Renal pelvis (tissue), 12 donors: ENCODE data around the gene LHFPL2. TPM values are rescaled to one million over a fixed set of nuclear protein-coding genes. Genes with fewer than 3 reads are reported as not detected.
"Not testable (repeated sequence)": the region's sequence is repeated elsewhere in the genome, so short reads cannot be mapped to it uniquely, and the experiment has no call there.

Experiments used
- DNase-seq: peaks from one replicate; pipeline ENCODE4 v3.0.0-alpha.2; 2013
- long read RNA-seq, 16 experiments: transcript quantifications; one replicate each; lab custom pipeline, GENCODE V29; 2026
- polyA plus RNA-seq, 3 donors: library from polyadenylated mRNA; unstranded; fragments of 120-200 nt; gene quantifications; one replicate each; pipeline ENCODE4 v1.2.1, GENCODE V29; 2013; ENCODE audit not compliant: insufficient read length in 3 of 3

The LHFPL2 gene
- polyA plus RNA-seq: 10 to 100 TPM; 44.7 to 47.7 (median 47.1) TPM
- long read RNA-seq, donor 1, full-length matches to known transcripts: 8 of 8 reads
- long read RNA-seq, donor 1, partial matches to known transcripts: 0 of 8 reads
- long read RNA-seq, donor 1, other reads (novel, unspliced or antisense): 0 of 8 reads
- long read RNA-seq, donor 2, full-length matches to known transcripts: 8 of 8 reads
- long read RNA-seq, donor 2, partial matches to known transcripts: 0 of 8 reads
- long read RNA-seq, donor 2, other reads (novel, unspliced or antisense): 0 of 8 reads
- long read RNA-seq, donor 3, full-length matches to known transcripts: 4 of 4 reads
- long read RNA-seq, donor 3, partial matches to known transcripts: 0 of 4 reads
- long read RNA-seq, donor 3, other reads (novel, unspliced or antisense): 0 of 4 reads
- long read RNA-seq, donor 4, full-length matches to known transcripts: 3 of 3 reads
- long read RNA-seq, donor 4, partial matches to known transcripts: 0 of 3 reads
- long read RNA-seq, donor 4, other reads (novel, unspliced or antisense): 0 of 3 reads
- long read RNA-seq, donor 5, full-length matches to known transcripts: 2 of 7 reads
- long read RNA-seq, donor 5, partial matches to known transcripts: 5 of 7 reads
- long read RNA-seq, donor 5, other reads (novel, unspliced or antisense): 0 of 7 reads
- long read RNA-seq, donor 6, full-length matches to known transcripts: 5 of 5 reads
- long read RNA-seq, donor 6, partial matches to known transcripts: 0 of 5 reads
- long read RNA-seq, donor 6, other reads (novel, unspliced or antisense): 0 of 5 reads
- long read RNA-seq, donor 7, full-length matches to known transcripts: 8 of 20 reads
- long read RNA-seq, donor 7, partial matches to known transcripts: 12 of 20 reads
- long read RNA-seq, donor 7, other reads (novel, unspliced or antisense): 0 of 20 reads
- long read RNA-seq, donor 8, full-length matches to known transcripts: 4 of 4 reads
- long read RNA-seq, donor 8, partial matches to known transcripts: 0 of 4 reads
- long read RNA-seq, donor 8, other reads (novel, unspliced or antisense): 0 of 4 reads
- long read RNA-seq, donor 9, full-length matches to known transcripts: 5 of 17 reads
- long read RNA-seq, donor 9, partial matches to known transcripts: 12 of 17 reads
- long read RNA-seq, donor 9, other reads (novel, unspliced or antisense): 0 of 17 reads
- long read RNA-seq, donor 10, full-length matches to known transcripts: 9 of 9 reads
- long read RNA-seq, donor 10, partial matches to known transcripts: 0 of 9 reads
- long read RNA-seq, donor 10, other reads (novel, unspliced or antisense): 0 of 9 reads
- long read RNA-seq, donor 11, full-length matches to known transcripts: 6 of 14 reads
- long read RNA-seq, donor 11, partial matches to known transcripts: 8 of 14 reads
- long read RNA-seq, donor 11, other reads (novel, unspliced or antisense): 0 of 14 reads
- long read RNA-seq, donor 12, full-length matches to known transcripts: 17 of 17 reads
- long read RNA-seq, donor 12, partial matches to known transcripts: 0 of 17 reads
- long read RNA-seq, donor 12, other reads (novel, unspliced or antisense): 0 of 17 reads
- long read RNA-seq, donor 13, full-length matches to known transcripts: 2 of 2 reads
- long read RNA-seq, donor 13, partial matches to known transcripts: 0 of 2 reads
- long read RNA-seq, donor 13, other reads (novel, unspliced or antisense): 0 of 2 reads
- long read RNA-seq, donor 14, full-length matches to known transcripts: 11 of 24 reads
- long read RNA-seq, donor 14, partial matches to known transcripts: 13 of 24 reads
- long read RNA-seq, donor 14, other reads (novel, unspliced or antisense): 0 of 24 reads
- long read RNA-seq, donor 15, full-length matches to known transcripts: 3 of 3 reads
- long read RNA-seq, donor 15, partial matches to known transcripts: 0 of 3 reads
- long read RNA-seq, donor 15, other reads (novel, unspliced or antisense): 0 of 3 reads
- long read RNA-seq, donor 16, full-length matches to known transcripts: 5 of 5 reads
- long read RNA-seq, donor 16, partial matches to known transcripts: 0 of 5 reads
- long read RNA-seq, donor 16, other reads (novel, unspliced or antisense): 0 of 5 reads

- peak; percentile 89 for DNase-seq
Measured at GRCh38 chr5:78648359-78649210, at the start of gene LHFPL2. TSS of gene LHFPL2 (minus strand) at chr5:78648772. CDS start at chr5:78510213, 138,559 bp downstream.

GRCh38 chr5:78696637-78697036 lies 48.1 kb upstream of the LHFPL2 start:
- DNase-seq: no peak

DNA sequence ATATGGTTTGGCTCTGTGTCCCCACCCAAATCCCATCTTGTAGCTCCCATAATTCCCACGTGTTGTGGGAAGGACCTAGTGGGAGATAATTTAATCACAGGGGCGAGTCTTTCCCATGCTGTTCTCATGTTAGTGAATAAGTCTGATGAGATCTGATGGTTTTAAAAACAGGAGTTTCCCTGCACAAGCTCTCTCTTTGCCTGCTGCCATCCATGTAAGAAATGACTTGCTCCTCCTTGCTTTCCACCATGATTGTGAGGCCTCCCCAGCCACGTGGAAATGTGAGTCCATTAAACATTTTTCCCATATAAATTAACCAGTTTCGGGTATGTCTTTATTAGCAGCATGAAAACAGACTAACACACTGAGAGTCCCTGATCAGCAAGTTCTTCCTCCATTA lies 47.5 kb upstream of the LHFPL2 start:
- not testable (repeated sequence) for DNase-seq

GRCh38 chr5:78693339-78693738 lies 44.8 kb upstream of the LHFPL2 start:
- DNase-seq: no peak

DNA sequence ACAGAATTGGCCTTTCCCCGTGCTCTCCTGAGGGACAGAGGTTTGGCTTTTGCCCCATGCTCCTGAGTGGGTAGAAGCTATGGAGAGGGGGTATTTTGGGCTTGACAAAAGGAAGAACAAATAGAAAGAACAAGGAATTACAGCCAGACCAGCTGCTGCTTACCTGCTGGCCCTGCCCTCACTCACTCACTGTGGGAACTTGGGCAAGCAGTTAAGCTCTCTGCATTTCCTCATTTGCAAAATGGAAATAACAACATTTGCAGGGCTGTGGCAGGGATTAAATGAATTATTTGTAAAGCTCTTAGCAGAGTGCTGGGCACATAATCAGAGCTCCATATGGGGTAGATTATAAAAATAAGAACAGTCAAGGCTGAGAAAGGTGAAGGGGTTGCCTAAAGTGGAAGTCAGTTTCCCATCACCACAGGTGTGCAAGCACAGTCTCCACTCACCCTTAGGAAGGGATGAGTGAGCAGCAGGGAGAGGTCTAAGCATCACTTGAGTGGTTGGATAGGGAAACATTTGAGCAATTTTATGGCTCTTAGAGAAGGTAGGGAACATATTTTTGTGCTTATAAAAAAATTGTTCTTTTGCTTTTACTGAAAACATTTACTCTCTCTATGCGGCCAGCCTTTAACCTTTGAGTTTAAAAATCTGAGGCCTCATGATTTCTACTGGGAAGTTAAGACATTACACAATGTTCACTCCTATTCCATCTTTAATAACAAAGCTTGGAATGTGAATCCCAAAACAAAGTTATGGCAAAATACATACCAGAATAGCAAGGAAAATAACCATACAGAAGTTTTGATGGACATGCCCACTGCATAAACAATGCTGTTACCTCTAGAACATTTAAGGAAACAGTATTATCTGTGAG lies 42.8 kb upstream of the LHFPL2 start:
- no peak for DNase-seq

GRCh38 chr5:78690253-78690972 lies 41.8 kb upstream of the LHFPL2 start:
- no peak for DNase-seq

DNA sequence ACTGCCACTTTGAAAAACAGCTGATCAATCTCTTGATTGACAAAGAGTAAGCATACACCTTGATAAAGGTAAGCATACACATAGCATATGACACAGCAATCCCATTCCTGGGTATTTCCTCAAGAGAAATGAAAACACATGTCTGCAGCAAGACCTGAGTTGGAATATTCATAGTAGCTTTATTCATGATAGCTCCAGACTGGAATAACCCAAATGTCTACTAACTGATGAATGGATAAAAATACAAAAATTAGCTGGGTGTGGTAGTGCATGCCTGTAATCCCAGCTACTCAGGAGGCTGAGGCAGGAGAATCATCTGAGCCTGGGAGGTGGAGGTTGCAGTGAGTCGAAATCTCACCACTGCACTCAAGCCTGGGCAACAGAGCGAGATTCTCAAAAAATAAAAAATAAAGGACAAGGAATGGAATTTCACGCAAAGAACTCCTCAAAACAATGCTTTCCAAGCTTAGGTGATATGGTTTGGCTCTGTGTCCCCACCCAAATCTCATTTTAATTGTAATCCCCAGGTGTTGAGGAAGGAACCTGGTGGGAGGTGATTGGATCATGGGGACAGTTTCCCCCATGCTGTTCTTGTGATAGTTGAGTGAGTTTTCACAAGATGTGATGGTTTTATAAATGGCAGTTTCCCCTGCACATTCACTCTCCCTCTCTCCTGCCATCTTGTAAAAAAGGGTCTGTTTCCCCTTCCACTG lies 41.1 kb upstream of the LHFPL2 start:
- DNase-seq: no peak

- not testable (repeated sequence) for DNase-seq
Measured at GRCh38 chr5:78687514-78687913, 38.9 kb upstream of the LHFPL2 start.

GRCh38 chr5:78683905-78684304 lies 35.3 kb upstream of the LHFPL2 start:
- not testable (repeated sequence) for DNase-seq

- DNase-seq: no peak
Measured at GRCh38 chr5:78679905-78680304, 31.3 kb upstream of the LHFPL2 start.

DNA sequence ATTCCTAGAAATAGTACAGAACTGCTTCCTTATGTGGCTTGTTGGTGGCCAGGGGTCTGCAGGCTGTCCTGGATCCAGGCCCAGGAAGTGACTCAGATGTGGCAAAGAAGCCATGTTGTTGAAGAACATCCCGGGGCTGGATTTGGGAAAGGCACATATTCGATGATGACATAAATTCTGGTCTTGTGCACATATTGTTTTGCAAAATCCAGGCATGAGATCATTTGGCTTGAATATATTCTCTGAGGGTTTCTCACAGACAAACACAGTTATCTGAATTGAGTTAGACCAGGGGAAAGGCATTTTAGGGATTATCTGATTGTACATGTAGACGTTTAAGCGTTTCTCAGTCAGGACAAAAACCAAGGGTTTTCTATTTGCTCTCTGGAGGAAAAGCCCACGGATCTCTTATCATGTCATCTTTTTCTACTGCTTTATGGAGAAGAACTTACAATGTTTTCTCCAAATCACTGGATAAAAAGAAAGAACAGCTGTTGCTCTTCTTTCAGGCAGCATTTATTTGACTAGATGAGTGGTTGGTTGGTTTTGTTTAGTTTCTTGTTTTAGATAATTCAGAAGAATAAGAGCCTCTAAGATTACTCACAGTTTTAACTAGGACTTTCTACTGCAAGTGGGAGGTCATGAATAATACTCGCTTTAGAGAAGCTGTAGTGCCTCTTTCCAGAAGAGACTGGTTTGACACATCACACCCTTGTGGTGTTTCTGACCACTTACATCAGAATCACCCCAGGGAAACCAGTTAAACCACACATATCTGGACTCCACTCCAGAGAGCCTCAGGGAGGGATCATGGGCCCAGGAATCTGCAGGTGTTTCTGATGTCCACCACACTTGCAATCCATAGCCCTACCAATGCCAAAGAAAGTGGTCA lies 29.5 kb upstream of the LHFPL2 start:
- no peak for DNase-seq

DNA sequence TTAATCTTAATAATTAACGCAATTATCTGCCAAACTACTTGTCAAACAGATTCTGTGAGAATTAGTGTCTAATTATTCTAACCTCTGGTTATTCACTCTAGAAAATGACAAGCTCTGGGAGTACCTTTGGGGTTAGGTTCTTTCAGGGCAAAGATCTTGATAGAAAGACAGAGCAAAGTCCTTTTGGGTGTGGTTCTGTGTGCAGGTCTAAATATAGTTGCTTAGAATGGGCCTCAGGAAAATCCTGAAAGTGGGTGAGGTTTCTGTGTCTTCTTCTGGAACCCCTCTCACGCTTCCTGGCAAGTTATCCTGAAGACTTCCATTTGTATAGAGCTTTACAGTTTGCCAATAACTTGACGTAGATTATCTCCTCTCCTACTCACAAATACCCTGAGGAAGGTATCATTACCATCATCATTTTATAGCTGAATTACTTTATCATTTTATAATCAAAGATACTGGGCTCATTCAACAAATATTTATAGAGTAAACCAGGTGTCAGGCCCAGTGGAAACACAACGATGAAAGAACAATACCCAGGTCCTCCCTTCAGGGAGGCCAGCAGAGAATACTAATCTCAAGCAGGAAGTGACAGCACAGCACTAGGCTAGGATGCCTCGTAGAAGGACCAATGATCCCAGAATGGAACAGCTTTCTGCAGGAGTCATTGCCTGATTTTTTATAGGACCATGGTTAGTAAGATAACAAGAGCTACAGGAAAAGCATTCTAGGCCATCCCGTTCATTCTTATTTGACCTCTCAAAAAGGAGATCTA lies 27.6 kb upstream of the LHFPL2 start:
- DNase-seq: no peak

DNA sequence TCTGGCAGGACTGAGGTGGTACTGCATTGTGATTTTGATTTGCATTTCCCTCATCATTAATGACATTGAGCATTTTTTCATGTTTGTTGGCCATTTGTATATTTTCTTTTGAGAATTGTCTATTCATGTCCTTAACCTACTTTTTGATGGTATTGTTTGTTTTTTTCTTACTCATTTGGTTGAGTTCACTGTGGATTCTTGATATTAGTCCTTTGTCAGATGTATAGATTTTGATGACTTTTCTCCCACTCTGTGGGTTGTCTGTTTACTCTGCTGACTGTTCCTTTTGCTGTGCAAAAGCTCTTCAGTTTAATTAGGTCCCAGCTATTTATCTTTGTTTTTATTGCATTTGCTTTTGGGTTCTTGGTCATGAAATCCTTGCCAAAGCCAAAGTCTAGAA lies 25.3 kb upstream of the LHFPL2 start:
- DNase-seq: not testable (repeated sequence)

DNA sequence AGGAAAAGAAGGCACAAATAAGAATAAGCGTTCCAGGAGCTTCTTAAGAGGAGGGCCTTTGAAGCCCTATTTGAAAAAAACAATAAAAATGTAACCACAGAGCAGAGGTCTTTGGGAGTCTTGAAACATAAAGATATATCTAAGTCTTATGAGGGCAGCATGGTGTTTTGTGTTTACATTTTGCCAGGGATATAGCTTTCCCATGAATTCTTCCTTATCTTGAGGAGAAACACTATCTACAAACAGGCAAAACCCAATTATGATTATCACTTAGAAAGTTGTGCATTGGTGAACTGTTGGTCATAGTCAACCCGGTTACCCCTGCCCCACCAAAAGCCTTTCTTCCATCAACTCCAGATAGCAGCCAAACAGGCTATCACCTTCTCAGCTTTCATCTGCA lies 23.6 kb upstream of the LHFPL2 start:
- no peak for DNase-seq

DNA sequence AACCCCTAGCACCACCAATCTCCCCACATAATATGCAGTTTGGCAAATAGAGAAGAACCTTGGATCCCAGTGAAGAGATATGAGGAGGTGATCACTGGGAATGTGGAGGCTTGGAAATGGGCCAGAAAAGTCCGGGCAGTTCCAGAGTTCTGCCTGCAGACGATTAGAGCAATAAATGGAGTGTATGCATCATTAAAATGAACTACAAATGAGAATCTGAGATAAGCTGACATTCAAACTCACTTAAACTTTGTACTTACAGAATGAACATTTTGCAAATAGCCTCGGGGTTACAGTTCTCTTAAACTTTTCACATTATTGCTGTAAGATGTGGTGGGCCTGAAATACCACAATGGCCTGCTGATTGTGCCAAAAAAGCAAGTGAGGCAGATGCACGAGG lies 23.0 kb upstream of the LHFPL2 start:
- no peak for DNase-seq
